Adipocyte (in vitro differentiated cells): Measurements from ENCODE around the gene AQP6.
A peak's percentile ranks its signal among the peaks of the same experiment; 100 is the strongest.

Source experiments
- DNase-seq: peaks from one replicate; pipeline ENCODE4 v3.0.0-alpha.2; 2015; ENCODE audit warnings: low read depth
- H3K27me3 ChIP-seq: replicated peaks from 2 replicates; pipeline ENCODE4 v1.7.0; 2013; ENCODE audit warnings: mild to moderate bottlenecking, low read length, moderate library complexity; ENCODE audit not compliant: control insufficient read depth, insufficient read depth
- H3K36me3 ChIP-seq: 2 replicates; pipeline ENCODE4 v1.7.0; 2013; ENCODE audit warnings: low read length, mild to moderate bottlenecking, moderate library complexity; ENCODE audit not compliant: control insufficient read depth, insufficient read depth, severe bottlenecking
- H3K4me1 ChIP-seq: 2 replicates; pipeline ENCODE4 v1.7.0; 2013; ENCODE audit warnings: mild to moderate bottlenecking, low read length, moderate library complexity; ENCODE audit not compliant: control insufficient read depth, insufficient read depth
- H3K4me3 ChIP-seq: 2 replicates; pipeline ENCODE4 v1.7.0; 2013; ENCODE audit warnings: mild to moderate bottlenecking, low read length, moderate library complexity
- H3K9ac ChIP-seq: 2 replicates; pipeline ENCODE4 v1.7.0; 2013; ENCODE audit warnings: mild to moderate bottlenecking, low read length, moderate library complexity
- H3K9me3 ChIP-seq: 2 replicates; pipeline ENCODE4 v1.7.0; 2013; ENCODE audit warnings: mild to moderate bottlenecking, low read length, moderate library complexity; ENCODE audit not compliant: control insufficient read depth

The AQP6 gene

DNA sequence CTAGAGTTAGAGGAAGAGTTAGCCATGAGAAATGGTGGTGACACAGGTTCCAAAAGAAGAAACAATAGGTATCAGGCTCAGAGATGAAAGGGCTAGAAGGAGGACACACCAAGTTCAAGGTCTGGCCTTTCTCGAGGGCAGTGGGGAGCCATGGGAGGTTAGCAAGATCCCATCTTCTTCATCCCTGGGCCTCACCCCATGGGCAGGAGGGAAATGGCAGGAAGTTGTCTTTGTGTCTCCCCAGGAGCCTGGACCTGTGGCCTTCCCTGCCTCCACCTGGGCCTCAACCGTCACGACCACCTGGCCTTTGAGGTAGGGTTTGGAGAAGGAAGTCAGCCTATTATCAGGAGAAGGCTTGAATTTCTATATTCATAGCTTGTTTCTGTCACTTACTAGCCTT lies 28.0 kb upstream of the AQP6 start:
- Histone ChIP-seq H3K36me3 (no peaks in the 10 kb centered on the region), H3K4me1 (peaks cover 28% of the 10 kb centered on the region), H3K9ac (no peak overlapping the region), H3K27me3 (peaks cover 5% of the 10 kb centered on the region), H3K4me3 (no peak overlapping the region), H3K9me3 (no peaks in the 10 kb centered on the region)
- DNase-seq = no peak

DNA sequence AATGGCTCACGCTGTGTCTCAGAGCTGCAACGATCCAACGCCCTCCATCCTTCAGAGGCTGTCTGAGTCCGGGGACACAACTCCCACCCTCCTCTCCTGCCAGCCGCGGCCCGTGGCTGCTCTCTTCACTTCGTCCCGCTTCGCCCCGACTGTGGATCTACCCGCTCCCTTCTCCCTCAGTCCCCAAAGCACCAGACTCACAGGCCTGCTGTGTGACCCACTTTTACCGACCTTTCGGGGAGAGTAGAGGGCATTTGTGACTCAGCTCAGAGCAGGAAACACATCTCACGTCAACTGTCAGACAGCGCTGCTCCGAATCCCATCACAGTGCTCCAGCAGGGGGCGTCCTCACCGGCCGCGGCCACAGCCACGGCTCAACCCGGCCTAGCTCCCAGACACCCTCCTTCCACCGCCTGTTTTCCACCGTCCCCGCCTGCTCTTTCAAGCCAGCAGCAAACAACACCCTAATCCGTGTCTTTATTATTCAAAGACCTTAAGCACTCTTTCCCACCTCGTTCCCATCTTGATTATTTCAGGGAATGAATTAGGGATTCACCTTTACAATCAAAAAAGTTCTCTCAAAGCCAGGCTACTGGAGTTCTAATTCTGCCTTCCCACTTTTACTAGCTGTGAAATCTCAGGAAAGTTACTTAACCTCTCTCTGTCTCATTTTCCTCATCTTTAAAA lies 27.2 kb upstream of the AQP6 start:
- Histone ChIP-seq H3K9ac (peak overlapping the region; percentile 57), H3K9me3 (no peaks in the 10 kb centered on the region), H3K4me3 (peak overlapping the region; percentile 51), H3K36me3 (no peaks in the 10 kb centered on the region), H3K4me1 (peaks cover 26% of the 10 kb centered on the region), H3K27me3 (peaks cover 5% of the 10 kb centered on the region)
- peak; percentile 92 for DNase-seq

- Histone ChIP-seq H3K4me3 (no peak overlapping the region), H3K36me3 (no peaks in the 10 kb centered on the region), H3K4me1 (peaks cover 26% of the 10 kb centered on the region), H3K27me3 (peaks cover 5% of the 10 kb centered on the region), H3K9ac (peak overlapping the region; percentile 57), H3K9me3 (no peaks in the 10 kb centered on the region)
- no peak for DNase-seq
Measured at GRCh38 chr12:49946086-49946485, 26.7 kb upstream of the AQP6 start.

- H3K27me3 ChIP-seq = peaks cover 5% of the 10 kb centered on the region
- DNase-seq = no peak
- H3K9me3 ChIP-seq = no peaks in the 10 kb centered on the region
- peaks cover 26% of the 10 kb centered on the region for H3K4me1 ChIP-seq
- H3K4me3 ChIP-seq = no peak overlapping the region
- H3K36me3 ChIP-seq = no peaks in the 10 kb centered on the region
- H3K9ac ChIP-seq = no peak overlapping the region
Measured at GRCh38 chr12:49946497-49946896, 26.2 kb upstream of the AQP6 start.

DNA sequence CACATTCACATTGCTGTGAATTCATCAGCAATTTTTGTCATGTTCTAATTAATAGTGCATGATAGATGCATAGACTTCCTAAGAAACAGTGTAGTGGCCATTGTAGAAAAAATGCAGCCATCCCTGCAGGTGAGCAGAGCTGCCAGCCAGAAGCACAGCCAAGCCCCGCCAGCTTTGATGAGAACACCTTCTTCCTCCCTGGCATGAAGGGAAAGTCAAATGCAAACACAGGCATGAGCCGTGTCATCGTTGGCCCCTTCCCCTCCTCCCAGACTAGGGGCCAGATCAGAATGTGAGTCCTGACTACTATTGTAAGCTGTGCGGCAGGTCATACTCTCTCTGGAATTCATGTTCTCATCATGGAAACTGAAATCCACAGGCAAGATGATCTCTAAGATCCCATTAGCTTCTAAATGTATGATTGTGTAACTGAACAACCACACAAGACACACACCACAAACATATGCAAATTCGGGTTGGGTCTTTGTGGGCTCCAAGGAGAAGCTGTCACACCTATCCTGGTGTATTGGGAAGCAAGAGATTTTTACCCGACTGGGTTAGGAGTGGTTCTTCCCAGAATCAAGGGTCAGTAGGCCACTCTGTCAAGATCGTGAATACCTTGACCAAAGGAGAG lies 25.0 kb upstream of the AQP6 start:
- Histone ChIP-seq H3K4me3 (no peak overlapping the region), H3K36me3 (no peaks in the 10 kb centered on the region), H3K4me1 (peaks cover 32% of the 10 kb centered on the region), H3K27me3 (peaks cover 5% of the 10 kb centered on the region), H3K9me3 (no peaks in the 10 kb centered on the region), H3K9ac (no peak overlapping the region)
- no peak for DNase-seq

DNA sequence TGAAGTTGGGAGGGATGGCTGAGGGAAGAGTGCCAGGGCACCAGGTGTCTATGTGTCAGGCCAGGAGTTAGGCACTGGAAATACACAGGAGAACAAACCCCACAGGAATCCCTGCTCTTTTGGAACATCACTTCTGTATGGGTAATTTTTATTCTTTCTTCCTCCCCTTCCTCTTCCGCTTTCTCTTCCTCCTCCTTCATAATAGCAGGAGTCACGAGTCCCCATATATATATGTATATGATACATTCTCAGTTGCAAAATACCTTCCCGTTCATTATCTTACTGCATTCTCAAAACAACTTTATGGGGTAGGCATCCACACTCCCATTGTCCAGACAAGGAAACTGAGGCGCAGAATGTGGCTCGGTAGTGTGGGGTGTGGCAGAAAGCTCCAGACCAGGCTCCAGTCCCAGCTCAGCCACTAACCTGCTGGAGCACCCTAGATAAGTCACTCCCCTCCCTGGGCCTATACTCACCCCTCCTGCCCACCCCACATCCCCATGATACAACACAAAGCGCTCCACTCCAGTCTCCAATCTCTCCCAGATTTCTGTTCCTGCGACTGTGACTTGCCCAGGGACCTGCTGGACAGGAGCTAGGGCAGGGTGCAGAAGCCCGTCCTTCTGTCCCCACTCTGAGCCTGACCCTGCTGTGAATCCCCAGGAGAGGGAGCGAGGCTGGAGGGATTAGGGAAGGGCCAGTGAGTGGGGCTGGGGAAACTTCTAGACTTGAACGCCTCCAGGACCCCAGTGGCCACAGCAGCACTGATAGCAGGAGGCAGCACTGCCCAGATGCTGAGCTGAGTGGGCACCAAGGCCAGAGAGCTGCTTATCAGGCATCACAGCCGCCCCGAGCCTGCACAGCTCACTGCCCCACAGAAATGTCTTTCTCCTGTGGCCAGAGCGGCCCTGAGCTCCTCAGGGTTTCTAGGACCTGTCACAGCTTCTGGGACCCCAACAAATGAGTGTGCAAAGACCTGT lies 23.6 kb upstream of the AQP6 start:
- DNase-seq = no peak
- Histone ChIP-seq H3K4me3 (no peak overlapping the region), H3K36me3 (no peaks in the 10 kb centered on the region), H3K27me3 (peaks cover 9% of the 10 kb centered on the region), H3K4me1 (peaks cover 27% of the 10 kb centered on the region), H3K9ac (no peak overlapping the region), H3K9me3 (no peaks in the 10 kb centered on the region)

DNA sequence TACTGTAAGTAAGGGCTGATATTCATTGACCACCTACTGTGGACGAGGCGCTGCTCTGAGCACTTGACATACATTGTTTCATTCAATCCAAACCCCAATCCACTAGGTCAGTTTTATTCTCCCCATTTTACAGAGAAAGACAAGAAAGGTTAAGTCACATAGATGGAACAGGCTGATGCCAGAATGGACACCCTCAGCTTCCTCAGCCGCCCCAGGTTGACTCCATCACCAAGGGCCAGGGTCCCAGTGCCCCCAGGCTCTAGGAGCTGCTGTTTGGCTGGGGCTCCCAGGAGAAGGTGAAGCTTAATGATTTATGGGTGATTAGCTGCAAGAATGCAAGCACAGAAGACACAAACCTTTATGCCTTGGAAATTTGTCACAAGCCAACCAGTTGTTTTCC lies 22.9 kb upstream of the AQP6 start:
- H3K36me3 ChIP-seq = no peaks in the 10 kb centered on the region
- H3K9ac ChIP-seq = no peak overlapping the region
- peaks cover 16% of the 10 kb centered on the region for H3K27me3 ChIP-seq
- no peak overlapping the region for H3K4me3 ChIP-seq
- DNase-seq = no peak
- no peaks in the 10 kb centered on the region for H3K9me3 ChIP-seq
- H3K4me1 ChIP-seq = peaks cover 21% of the 10 kb centered on the region

DNA sequence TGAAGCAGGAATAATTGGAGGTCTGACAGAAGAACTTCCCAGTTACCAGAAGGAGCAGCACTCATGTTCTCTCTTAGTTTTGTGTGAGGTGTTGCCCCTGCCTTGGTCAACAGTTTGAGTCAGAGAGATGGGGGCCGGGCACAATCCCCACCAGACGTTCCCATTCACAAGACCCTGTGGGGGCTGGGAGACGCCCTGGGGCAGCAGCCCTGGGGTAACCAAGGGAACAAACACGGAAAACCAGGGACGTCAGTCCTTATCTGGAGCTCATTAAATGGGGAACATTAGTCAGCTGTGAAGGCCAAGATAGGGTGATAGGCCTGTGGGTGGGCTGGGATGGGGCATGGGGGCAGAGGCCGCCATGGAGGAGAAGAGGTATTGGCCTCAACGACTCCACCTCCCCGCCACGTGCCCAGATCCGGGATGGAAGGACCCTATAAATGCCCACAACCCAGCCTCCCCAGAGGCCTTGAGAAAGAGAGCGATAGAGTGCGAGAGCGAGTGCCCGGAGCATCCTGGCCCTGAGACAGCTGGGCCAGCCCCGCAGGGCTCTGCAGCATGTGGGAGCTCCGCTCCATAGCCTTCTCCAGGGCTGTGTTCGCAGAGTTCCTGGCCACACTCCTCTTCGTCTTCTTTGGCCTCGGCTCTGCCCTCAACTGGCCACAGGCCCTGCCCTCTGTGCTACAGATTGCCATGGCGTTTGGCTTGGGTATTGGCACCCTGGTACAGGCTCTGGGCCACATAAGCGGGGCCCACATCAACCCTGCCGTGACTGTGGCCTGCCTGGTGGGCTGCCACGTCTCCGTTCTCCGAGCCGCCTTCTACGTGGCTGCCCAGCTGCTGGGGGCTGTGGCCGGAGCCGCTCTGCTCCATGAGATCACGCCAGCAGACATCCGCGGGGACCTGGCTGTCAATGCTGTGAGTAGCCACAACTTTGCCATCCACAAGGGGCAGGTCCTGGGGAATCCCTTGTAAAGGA lies 22.2 kb upstream of the AQP6 start, which contains the start of gene AQP2:
AQP2 (plus strand) TSS at position 465 of the 979 bp plus-strand sequence; CDS start at position 559, 94 bp downstream.
- peaks cover 23% of the 10 kb centered on the region for H3K27me3 ChIP-seq
- H3K4me3 ChIP-seq = no peak within 1 kb of the TSS
- peaks cover 16% of the 10 kb centered on the region for H3K4me1 ChIP-seq
- H3K9ac ChIP-seq = no peak within 1 kb of the TSS
- no peaks in the 10 kb centered on the region for H3K9me3 ChIP-seq
- no peaks in the 10 kb centered on the region for H3K36me3 ChIP-seq
- no peak for DNase-seq

- Histone ChIP-seq H3K36me3 (no peaks in the 10 kb centered on the region), H3K27me3 (peaks cover 33% of the 10 kb centered on the region), H3K9me3 (no peaks in the 10 kb centered on the region), H3K4me1 (peaks cover 5% of the 10 kb centered on the region), H3K9ac (no peak overlapping the region), H3K4me3 (no peak overlapping the region)
- DNase-seq = no peak
Measured at GRCh38 chr12:49951411-49952240, 21.1 kb upstream of the AQP6 start.
